Measurements from ENCODE around the gene BCL2L1.

BCL2L1 gene

DNA sequence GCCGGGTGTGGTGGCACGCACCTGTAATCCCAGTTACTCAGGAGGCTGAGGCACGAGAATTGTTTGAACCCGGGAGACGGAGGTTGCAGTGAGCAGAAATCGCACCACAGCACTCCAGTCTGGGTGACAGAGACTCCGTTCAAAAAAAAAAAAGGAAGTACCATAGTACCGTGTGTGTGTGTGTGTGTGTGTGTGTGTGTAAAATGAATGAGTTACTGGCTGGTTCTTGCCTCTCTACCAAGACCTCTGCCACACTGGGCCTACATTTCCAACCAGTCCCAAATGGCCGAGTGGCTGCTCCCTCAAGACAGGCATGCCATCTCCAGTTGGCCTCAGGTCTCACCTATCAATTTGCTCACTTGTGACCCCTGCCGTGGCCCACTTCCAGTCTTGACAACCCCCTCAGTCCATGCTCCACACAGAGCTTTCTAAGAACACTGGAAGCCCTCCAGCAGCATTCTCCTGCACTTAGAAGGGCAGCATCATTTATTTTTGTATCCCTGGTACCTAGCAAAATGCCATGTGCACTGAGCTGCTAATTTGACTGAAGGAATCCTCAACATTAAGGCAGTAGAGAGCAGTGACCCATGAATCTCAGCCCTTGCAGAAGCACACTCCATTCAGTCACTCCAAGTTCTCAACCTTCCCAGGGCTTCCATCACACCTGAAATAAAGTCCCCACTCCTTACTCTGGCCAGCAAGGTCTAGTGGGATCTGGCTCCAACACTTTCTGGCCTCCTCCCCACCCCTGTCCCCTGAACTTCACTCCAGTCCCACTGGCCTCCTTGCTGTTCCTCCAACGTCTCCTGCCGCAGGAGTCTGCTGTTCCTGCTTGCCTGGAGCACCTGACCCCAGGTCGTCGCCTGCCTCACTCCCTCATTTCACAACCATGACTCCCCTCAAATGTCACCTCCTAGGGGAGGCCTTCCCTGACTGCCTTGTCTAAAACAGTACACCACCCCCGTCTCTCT, 55.1 kb downstream of the BCL2L1 start:
- Histone ChIP-seq H3K27me3 (ENCODE audit: control insufficient read depth, insufficient read depth, low read length) (no peaks in the 10 kb centered on the region), H3K4me1 (ENCODE audit: control insufficient read depth, insufficient read depth, low read length) (0 out of 2 replicates have a peak, but pooled peaks cover 2% of the 10 kb centered on the region), H3K27ac (ENCODE audit: low read depth, low read length) (no peak overlapping the region), H3K4me3 (ENCODE audit: low read depth, low read length) (no peak overlapping the region), H3K36me3 (ENCODE audit: control insufficient read depth, insufficient read depth, low read length) (peaks cover 18% of the 10 kb centered on the region), H3K9ac (ENCODE audit: low read depth, low read length) (no peak overlapping the region), H3K9me3 (ENCODE audit: control insufficient read depth, insufficient read depth, low read length) (no peaks in the 10 kb centered on the region)

DNA sequence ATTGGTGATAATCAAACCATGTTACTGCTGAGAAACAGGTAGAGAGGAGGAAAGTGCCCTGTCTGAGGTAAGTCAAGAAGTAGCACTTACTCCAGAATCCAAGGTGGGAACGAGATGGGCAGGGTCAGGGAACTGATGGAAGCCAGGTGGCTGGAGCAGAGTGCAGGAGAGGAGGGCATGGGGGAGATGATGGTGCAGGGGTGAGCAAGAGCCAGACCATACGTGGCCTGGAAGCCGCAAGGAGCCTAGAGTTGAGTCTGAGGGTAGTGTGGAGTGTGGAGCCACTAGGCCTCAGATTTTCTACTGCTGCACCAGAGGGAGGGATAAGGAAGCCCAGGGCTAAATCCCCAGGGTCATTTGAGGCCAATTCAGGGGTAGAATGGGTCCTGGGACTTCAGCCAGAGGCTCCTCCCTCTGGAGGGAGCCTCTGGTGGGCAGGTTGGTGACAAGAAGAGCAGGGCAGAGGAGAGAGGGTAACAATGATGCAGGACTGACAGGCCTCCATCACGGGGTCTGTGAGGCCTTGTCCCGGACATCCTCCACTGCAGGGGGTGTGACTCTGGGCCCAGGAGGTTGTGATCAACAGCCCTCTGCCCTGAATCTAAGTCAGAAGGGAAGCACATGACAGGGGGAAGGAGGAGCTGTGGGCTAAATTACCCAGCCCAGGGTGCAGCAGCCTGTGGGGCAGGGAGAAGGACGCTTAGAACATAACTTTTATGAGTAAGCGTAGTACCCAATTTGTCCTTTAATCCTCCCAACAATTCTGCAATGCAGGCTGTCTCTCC, 56.2 kb downstream of the BCL2L1 start:
- Histone ChIP-seq H3K9me3 (ENCODE audit: control insufficient read depth, insufficient read depth, low read length) (no peaks in the 10 kb centered on the region), H3K4me1 (ENCODE audit: control insufficient read depth, insufficient read depth, low read length) (peaks cover 8% of the 10 kb centered on the region; the same call in 1 of the 2 replicates), H3K27me3 (ENCODE audit: control insufficient read depth, insufficient read depth, low read length) (no peaks in the 10 kb centered on the region), H3K27ac (ENCODE audit: low read depth, low read length) (no peak overlapping the region), H3K36me3 (ENCODE audit: control insufficient read depth, insufficient read depth, low read length) (peaks cover 18% of the 10 kb centered on the region), H3K4me3 (ENCODE audit: low read depth, low read length) (no peak overlapping the region), H3K9ac (ENCODE audit: low read depth, low read length) (no peak overlapping the region)

DNA sequence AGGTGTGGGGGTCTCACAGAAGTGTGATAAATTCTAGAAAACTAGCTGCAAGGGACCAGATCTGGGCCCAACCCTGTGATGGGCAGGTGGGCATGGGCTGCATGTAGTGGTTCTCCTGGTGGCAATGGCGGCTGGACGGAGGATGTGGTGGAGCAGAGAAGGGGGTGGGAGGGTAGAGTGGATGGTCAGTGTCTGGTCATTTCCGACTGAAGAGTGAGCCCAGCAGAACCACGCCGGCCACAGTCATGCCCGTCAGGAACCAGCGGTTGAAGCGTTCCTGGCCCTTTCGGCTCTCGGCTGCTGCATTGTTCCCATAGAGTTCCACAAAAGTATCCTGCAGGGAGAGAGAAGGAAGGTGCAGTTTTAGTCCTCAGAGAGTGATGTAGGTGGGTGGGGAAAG, 56.9 kb downstream of the BCL2L1 start:
- peaks cover 18% of the 10 kb centered on the region for H3K36me3 ChIP-seq (ENCODE audit: control insufficient read depth, insufficient read depth, low read length)
- H3K4me1 ChIP-seq (ENCODE audit: control insufficient read depth, insufficient read depth, low read length): peaks cover 8% of the 10 kb centered on the region; the same call in 1 of the 2 replicates
- no peak overlapping the region for H3K4me3 ChIP-seq (ENCODE audit: low read depth, low read length)
- H3K27me3 ChIP-seq (ENCODE audit: control insufficient read depth, insufficient read depth, low read length): no peaks in the 10 kb centered on the region
- no peaks in the 10 kb centered on the region for H3K9me3 ChIP-seq (ENCODE audit: control insufficient read depth, insufficient read depth, low read length)
- no peak overlapping the region for H3K9ac ChIP-seq (ENCODE audit: low read depth, low read length)
- no peak overlapping the region for H3K27ac ChIP-seq (ENCODE audit: low read depth, low read length)

DNA sequence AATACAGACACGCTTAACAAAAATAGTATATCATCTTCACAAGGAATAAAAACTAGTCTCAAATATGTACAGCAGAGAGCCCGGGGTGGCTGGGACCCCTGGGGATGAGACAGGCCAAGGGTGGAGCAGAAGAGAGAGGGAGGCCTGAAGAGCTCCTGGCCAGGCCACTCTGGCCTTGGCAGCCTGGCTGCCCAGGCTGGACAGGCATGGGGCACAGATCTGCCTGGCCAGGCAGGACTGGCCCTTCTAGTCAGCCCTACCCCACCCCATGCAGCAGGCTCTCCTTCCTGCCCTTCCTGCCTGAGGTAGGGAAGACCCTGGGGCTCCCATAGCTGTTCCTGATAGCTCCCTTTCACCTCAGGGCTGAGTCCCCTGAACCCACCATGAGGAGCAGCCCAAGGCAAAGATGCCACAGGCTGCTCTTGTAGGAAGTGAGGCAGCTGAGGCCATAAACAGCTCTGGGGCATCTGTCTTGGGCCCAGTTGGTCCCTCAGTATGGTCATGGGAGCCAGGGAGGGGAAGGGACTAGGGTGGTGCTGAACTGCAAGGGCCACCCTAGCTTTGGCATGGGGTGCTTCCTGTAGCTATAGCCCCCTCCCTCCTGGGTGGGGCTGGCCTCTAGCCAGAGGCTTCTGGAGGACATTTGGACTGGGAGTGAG, 57.8 kb downstream of the BCL2L1 start:
- H3K4me1 ChIP-seq (ENCODE audit: control insufficient read depth, insufficient read depth, low read length): peaks cover 8% of the 10 kb centered on the region; the same call in 1 of the 2 replicates
- H3K36me3 ChIP-seq (ENCODE audit: control insufficient read depth, insufficient read depth, low read length): peaks cover 18% of the 10 kb centered on the region
- no peaks in the 10 kb centered on the region for H3K27me3 ChIP-seq (ENCODE audit: control insufficient read depth, insufficient read depth, low read length)
- H3K9ac ChIP-seq (ENCODE audit: low read depth, low read length): no peak overlapping the region
- H3K27ac ChIP-seq (ENCODE audit: low read depth, low read length): no peak overlapping the region
- H3K9me3 ChIP-seq (ENCODE audit: control insufficient read depth, insufficient read depth, low read length): no peaks in the 10 kb centered on the region
- H3K4me3 ChIP-seq (ENCODE audit: low read depth, low read length): no peak overlapping the region

DNA sequence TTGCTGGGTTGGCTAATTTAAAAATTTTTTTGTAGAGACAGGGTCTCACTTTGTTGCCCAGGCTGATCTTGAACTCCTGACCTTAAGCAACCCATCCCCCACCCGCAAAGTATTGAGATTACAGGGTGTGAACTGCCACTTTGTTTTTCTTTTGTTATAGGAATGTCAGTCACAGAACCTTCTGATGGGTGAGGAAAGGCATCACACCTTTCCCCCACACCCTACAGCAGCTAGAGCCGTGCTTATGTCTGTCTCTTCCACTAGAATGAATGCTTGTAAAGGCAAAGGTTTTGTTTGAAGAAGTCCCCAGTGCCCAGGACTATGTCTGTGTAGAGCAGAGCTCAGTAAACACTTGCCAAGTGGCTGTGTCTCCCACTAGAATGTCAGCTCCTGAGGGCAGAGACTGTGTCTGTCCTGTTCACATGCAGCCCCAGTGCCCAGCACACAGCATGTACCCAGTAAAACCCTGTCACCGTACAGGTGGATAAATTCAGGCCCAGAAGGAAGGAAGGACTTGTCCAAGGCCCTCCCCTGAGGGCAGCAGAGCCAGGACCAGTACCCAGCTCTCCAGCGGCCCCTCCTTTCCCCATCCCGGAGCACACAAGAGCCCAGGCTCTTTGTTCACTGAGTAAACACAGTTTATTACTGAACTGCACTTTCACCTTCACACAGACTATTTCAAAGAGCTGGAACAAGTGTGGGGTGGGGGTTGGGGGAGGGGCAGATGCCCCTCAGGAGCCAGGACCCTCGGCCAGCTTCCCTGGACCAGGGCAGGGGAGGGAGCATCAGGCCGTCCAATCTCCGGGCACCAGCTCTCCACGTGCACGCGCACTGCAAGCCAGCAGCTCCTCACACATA, 58.6 kb downstream of the BCL2L1 start:
- Histone ChIP-seq H3K27me3 (ENCODE audit: control insufficient read depth, insufficient read depth, low read length) (no peaks in the 10 kb centered on the region), H3K4me3 (ENCODE audit: low read depth, low read length) (no peak overlapping the region), H3K4me1 (ENCODE audit: control insufficient read depth, insufficient read depth, low read length) (peaks cover 8% of the 10 kb centered on the region; the same call in 1 of the 2 replicates), H3K9ac (ENCODE audit: low read depth, low read length) (no peak overlapping the region), H3K9me3 (ENCODE audit: control insufficient read depth, insufficient read depth, low read length) (no peaks in the 10 kb centered on the region), H3K27ac (ENCODE audit: low read depth, low read length) (no peak overlapping the region), H3K36me3 (ENCODE audit: control insufficient read depth, insufficient read depth, low read length) (peaks cover 18% of the 10 kb centered on the region)

DNA sequence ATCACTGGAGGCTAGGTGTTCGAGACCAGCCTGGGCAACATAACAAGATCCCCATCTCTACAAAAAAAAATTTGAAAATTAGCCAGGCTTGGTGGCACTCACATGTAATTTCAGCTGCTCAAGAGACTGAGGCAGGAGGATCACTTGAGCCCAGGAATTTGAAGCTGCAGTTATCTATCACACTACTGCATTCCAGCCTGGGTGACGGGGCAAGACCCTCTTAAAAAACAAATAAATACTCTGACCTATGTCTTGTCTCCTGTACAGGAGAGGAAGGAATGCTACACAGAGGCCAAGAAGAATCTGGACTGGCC, 59.2 kb downstream of the BCL2L1 start:
- Histone ChIP-seq H3K9ac (ENCODE audit: low read depth, low read length) (no peak overlapping the region), H3K36me3 (ENCODE audit: control insufficient read depth, insufficient read depth, low read length) (peaks cover 18% of the 10 kb centered on the region), H3K27ac (ENCODE audit: low read depth, low read length) (no peak overlapping the region)

DNA sequence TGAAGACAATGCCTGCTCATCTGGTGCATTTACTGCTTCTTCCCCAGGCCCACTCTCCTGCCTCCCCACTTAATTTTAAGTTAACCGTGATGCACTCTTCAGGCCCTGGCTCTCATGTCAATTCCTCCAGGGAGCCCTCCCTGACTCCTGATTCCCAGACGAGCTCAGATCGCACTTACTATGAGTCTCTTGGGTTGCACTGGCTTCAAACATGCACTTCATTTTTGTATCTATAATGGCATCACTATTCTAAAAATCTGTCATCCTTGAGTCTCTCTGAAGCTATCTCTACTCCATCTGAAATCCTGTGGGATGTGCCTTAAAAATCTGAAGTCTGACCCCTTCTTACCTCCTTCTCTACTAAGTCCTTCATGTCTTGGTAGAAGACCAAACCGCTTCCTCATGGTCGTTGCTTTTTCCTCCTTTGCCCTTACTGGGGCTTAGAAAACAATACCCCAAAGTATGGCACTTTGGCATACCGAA, 60.3 kb downstream of the BCL2L1 start:
- H3K4me1 ChIP-seq (ENCODE audit: control insufficient read depth, insufficient read depth, low read length): peaks cover 8% of the 10 kb centered on the region; the same call in 1 of the 2 replicates
- no peak overlapping the region for H3K27ac ChIP-seq (ENCODE audit: low read depth, low read length)
- H3K27me3 ChIP-seq (ENCODE audit: control insufficient read depth, insufficient read depth, low read length): no peaks in the 10 kb centered on the region
- H3K9me3 ChIP-seq (ENCODE audit: control insufficient read depth, insufficient read depth, low read length): no peaks in the 10 kb centered on the region
- H3K9ac ChIP-seq (ENCODE audit: low read depth, low read length): no peak overlapping the region
- H3K36me3 ChIP-seq (ENCODE audit: control insufficient read depth, insufficient read depth, low read length): peaks cover 18% of the 10 kb centered on the region
- H3K4me3 ChIP-seq (ENCODE audit: low read depth, low read length): no peak overlapping the region

More for the DNA sequence above, 59.2 kb downstream of the BCL2L1 start:
- no peaks in the 10 kb centered on the region for H3K27me3 ChIP-seq (ENCODE audit: control insufficient read depth, insufficient read depth, low read length)
- H3K4me3 ChIP-seq (ENCODE audit: low read depth, low read length): no peak overlapping the region
- peaks cover 8% of the 10 kb centered on the region; the same call in 1 of the 2 replicates for H3K4me1 ChIP-seq (ENCODE audit: control insufficient read depth, insufficient read depth, low read length)
- H3K9me3 ChIP-seq (ENCODE audit: control insufficient read depth, insufficient read depth, low read length): no peaks in the 10 kb centered on the region

DNA sequence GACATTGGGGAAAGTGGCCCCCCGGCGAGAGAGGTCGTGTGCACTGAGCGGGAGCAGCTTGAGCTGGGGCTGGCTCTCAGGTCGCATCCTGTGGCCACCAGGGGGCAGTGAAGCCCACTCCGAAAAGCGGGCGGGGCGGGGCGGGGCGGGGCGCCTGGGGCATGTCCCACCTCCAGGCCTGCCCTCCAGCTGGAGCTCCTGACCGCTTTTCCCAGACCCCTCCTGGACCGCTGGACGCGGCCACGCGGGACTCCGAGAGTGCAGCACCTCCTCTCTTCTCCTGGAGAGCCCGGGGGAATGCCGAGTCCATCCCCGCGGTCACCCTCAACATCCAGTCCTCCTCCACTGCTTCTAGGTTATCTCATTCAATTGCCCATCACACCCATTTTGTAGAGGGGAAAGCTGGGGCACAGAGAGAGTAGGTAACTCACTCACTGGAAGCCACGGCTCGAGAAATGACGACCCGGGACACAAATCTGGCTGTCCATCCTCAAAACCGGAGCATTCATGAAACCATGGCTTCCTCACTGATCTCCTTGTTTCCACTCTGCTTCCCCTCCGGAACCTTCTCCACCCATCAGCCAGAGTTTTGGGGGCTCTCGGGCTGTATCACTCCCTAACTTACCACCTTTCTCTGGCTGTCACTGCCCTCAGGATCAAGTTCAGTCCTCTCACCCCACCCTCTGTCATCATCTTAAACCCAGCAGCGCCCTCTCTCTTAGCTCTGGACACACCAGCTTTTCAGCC, 60.9 kb downstream of the BCL2L1 start:
- H3K9me3 ChIP-seq (ENCODE audit: control insufficient read depth, insufficient read depth, low read length): no peaks in the 10 kb centered on the region
- H3K27me3 ChIP-seq (ENCODE audit: control insufficient read depth, insufficient read depth, low read length): no peaks in the 10 kb centered on the region
- peak overlapping the region; percentile 54 for H3K27ac ChIP-seq (ENCODE audit: low read depth, low read length)
- H3K9ac ChIP-seq (ENCODE audit: low read depth, low read length): no peak overlapping the region
- peak overlapping the region; percentile 63 for H3K4me3 ChIP-seq (ENCODE audit: low read depth, low read length)
- peaks cover 8% of the 10 kb centered on the region; the same call in 1 of the 2 replicates for H3K4me1 ChIP-seq (ENCODE audit: control insufficient read depth, insufficient read depth, low read length)
- H3K36me3 ChIP-seq (ENCODE audit: control insufficient read depth, insufficient read depth, low read length): peaks cover 18% of the 10 kb centered on the region

DNA sequence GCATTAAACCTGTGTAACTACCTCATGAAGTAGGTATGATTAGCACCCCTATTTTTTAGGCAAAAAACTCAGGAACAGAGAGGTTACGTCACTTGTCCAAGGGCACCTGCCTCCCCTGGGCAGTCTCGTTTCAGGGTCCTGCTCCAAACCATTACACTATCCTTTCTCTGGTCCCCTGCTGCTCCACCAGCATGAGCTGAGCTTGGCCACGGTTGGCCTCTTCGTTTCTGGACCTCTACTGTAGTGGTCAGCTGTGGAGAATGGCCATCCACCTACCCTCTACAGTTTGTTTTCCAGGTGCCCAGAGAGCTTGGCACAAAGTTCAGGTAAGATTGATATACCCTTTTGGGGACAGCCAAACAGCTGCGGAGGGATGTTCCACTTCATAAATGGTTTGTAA, 68.1 kb downstream of the BCL2L1 start:
- Histone ChIP-seq H3K4me1 (ENCODE audit: control insufficient read depth, insufficient read depth, low read length) (no peaks in the 10 kb centered on the region), H3K27me3 (ENCODE audit: control insufficient read depth, insufficient read depth, low read length) (no peaks in the 10 kb centered on the region), H3K27ac (ENCODE audit: low read depth, low read length) (no peak overlapping the region), H3K4me3 (ENCODE audit: low read depth, low read length) (no peak overlapping the region), H3K9ac (ENCODE audit: low read depth, low read length) (no peak overlapping the region), H3K9me3 (ENCODE audit: control insufficient read depth, insufficient read depth, low read length) (no peaks in the 10 kb centered on the region), H3K36me3 (ENCODE audit: control insufficient read depth, insufficient read depth, low read length) (no peaks in the 10 kb centered on the region)
